GM12875 (cell line): ENCODE data around the gene TUBB2A.

Experiments
- H3K4me3 ChIP-seq: one replicate; pipeline ENCODE4 v1.5.1; 2011; ENCODE audit warnings: low read depth, low read length, control low read depth
- CTCF ChIP-seq: IDR thresholded peaks from 2 replicates; pipeline ENCODE4 v1.5.1; 2011; ENCODE audit warnings: low read depth, mild to moderate bottlenecking, control low read depth, inconsistent platforms, low read length, moderate library complexity, borderline replicate concordance; ENCODE audit not compliant: insufficient read depth

The TUBB2A gene

GRCh38 chr6:3131695-3132094 lies 25.6 kb downstream of the TUBB2A start:
- H3K4me3 ChIP-seq, result no peak overlapping the region
- no peak for TF ChIP-seq CTCF

DNA sequence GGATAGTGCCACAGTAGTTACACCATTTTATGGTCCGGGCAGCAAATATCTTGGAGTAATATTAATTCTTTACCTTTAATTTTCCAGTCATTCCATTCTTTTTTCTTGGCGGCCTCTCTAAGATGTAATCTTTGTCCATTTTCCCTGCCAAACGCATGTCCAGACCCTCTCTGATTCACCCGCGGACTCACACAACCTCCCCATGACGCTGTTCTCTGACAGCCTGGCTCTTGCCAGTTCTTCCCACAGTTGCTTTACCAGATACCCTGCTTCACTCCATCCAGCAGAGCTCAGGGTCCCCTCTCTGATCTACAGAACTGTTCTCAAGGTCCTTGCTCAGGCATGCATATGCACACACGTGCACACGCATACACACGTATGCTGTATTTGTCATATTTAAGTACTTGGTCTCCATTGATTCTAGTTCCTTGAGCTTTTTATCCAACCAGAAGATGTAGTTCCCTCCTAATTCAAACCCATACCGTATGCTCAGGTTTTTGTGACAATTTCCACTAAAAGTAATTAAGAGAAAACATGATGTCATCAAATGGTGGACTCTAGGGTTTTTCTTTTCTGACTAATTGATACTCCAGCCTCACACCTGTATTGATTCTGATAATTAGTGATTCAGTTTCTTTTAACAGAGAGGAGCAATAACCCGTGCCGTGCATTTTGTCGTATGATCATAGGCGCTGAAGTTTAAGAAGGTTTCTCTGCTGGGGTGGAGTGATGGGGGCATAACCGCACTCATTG lies 28.8 kb downstream of the TUBB2A start:
- no peak for TF ChIP-seq CTCF
- no peak overlapping the region for H3K4me3 ChIP-seq

GRCh38 chr6:3125815-3126214 lies 31.5 kb downstream of the TUBB2A start:
- no peak for TF ChIP-seq CTCF
- H3K4me3 ChIP-seq, result no peak overlapping the region

- H3K4me3 ChIP-seq, result no peak overlapping the region
- no peak for TF ChIP-seq CTCF
Observed at GRCh38 chr6:3124667-3125066, 32.7 kb downstream of the TUBB2A start.

DNA sequence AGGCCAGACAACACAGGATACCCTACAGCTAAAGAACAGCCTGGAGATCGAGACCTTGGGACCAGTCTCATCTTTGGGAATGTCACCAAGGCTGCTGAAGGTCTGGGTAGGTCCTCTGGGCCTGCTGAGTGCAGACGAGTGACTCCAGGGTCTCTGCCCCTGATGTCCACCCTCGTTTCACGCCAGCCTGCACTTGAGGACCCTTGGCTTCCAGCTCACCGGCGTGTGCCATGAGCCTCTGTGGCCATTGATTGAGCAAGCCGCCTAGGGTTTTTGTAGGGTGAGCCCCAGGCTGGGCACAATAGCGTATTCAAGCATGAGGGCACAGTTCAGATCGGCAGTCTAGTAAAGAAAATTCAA lies 34.5 kb downstream of the TUBB2A start:
- no peak for TF ChIP-seq CTCF
- H3K4me3 ChIP-seq, result no peak overlapping the region

DNA sequence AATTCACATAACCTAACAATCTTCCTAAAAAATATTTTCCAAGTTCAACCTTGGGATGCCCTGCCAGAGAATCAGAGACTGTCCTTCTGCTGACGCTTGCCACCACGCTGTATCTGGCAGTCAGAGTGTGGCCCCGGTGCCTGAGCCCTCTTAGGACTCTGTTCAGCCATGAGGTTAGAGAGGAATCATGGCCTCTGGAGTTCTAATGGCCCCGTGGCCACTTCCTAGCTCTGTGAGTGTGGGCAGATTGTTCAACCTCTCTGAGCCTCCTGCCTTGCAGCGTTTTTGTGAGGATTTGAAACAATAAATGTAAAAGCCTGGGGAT lies 36.6 kb downstream of the TUBB2A start:
- no peak for TF ChIP-seq CTCF
- no peak overlapping the region for H3K4me3 ChIP-seq

GRCh38 chr6:3119040-3119723 lies 38.2 kb downstream of the TUBB2A start:
- peak overlapping the region; percentile 68 for H3K4me3 ChIP-seq
- TF ChIP-seq CTCF, result no peak
